Activated T-helper 17 cell treated with anti-CD3 and anti-CD28 coated beads, Interleukin-2, amount 50 U/mL, for 72 hours (primary cell): ENCODE measurements around the gene C13orf42. TPM values are rescaled to one million over a fixed set of nuclear protein-coding genes. Genes with fewer than 3 reads are reported as not detected.

Experiments
- ATAC-seq: fragments of 150-1000 bp; cut with Tn5 transposase; replicated peaks from 2 replicates; pipeline ENCODE4 v1.10.0; 2021; ENCODE audit warnings: mild to moderate bottlenecking, moderate library complexity
- H3K27ac Mint-ChIP-seq: one replicate; pipeline ENCODE4 v1.8.0; 2022; ENCODE audit warnings: mixed read lengths
- H3K27me3 Mint-ChIP-seq: one replicate; pipeline ENCODE4 v1.8.0; 2022; ENCODE audit warnings: mixed read lengths
- H3K36me3 Mint-ChIP-seq: one replicate; pipeline ENCODE4 v1.8.0; 2022; ENCODE audit warnings: low read depth, mild to moderate bottlenecking, mixed read lengths
- H3K4me1 Mint-ChIP-seq: one replicate; pipeline ENCODE4 v1.8.0; 2022; ENCODE audit warnings: mixed read lengths
- H3K4me3 Mint-ChIP-seq: one replicate; pipeline ENCODE4 v1.8.0; 2022; ENCODE audit warnings: mild to moderate bottlenecking, mixed read lengths
- H3K9me3 Mint-ChIP-seq: one replicate; pipeline ENCODE4 v1.8.0; 2022; ENCODE audit warnings: mixed read lengths
- total RNA-seq, 2 donors: library from RNA; stranded (reverse); gene quantifications; one replicate each; pipeline ENCODE4 v1.2.3, GENCODE V29; 2022

C13orf42 gene
- total RNA-seq, 2 donors from 2014 or later = not detected

DNA sequence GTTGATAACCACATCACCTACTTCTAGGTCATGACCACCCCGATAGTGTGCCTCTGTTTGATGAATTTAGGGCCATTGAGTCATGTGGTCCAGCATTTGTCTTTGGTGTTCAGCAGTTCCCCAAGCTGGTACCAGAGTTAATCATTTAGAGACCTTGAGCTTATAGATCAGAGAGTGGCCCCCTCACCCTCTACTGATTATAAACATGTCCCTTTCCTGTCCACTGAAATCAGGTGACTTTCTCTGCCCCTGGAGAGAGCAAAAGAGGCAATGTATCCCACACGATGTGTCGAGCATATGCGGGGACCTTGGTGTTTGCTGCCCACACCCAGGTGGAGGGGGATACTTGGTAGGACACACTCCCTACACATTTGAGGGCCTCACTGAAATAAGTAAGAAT is 46.3 kb downstream of the C13orf42 start:
- Mint-ChIP-seq H3K4me3 (no peak overlapping the region), H3K27ac (no peak overlapping the region), H3K9me3 (no peaks in the 10 kb centered on the region), H3K4me1 (no peaks in the 10 kb centered on the region), H3K36me3 (no peaks in the 10 kb centered on the region), H3K27me3 (peaks cover 16% of the 10 kb centered on the region)
- no peak for ATAC-seq

DNA sequence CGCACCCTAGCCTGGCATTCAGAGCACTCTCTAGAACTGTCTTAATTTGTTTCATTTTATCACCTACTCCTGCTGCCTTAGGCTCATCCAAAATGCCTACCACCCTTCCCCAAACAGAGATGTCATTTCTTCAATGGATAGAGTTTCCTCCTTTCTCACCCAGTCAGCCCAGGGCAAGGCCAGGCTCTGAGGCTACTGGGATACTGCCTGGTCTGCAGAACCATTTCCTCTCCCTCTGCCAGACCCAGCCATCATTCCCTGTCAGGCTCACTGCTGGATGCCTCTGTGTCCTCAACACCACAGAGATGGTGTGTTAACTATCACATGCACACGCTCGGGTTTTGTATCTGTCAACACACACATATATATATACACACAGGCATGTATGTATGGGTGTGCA is 47.2 kb downstream of the C13orf42 start:
- no peak overlapping the region for H3K27ac Mint-ChIP-seq
- no peaks in the 10 kb centered on the region for H3K9me3 Mint-ChIP-seq
- no peaks in the 10 kb centered on the region for H3K4me1 Mint-ChIP-seq
- no peak overlapping the region for H3K4me3 Mint-ChIP-seq
- ATAC-seq = no peak
- H3K27me3 Mint-ChIP-seq = peaks cover 16% of the 10 kb centered on the region
- H3K36me3 Mint-ChIP-seq = no peaks in the 10 kb centered on the region

DNA sequence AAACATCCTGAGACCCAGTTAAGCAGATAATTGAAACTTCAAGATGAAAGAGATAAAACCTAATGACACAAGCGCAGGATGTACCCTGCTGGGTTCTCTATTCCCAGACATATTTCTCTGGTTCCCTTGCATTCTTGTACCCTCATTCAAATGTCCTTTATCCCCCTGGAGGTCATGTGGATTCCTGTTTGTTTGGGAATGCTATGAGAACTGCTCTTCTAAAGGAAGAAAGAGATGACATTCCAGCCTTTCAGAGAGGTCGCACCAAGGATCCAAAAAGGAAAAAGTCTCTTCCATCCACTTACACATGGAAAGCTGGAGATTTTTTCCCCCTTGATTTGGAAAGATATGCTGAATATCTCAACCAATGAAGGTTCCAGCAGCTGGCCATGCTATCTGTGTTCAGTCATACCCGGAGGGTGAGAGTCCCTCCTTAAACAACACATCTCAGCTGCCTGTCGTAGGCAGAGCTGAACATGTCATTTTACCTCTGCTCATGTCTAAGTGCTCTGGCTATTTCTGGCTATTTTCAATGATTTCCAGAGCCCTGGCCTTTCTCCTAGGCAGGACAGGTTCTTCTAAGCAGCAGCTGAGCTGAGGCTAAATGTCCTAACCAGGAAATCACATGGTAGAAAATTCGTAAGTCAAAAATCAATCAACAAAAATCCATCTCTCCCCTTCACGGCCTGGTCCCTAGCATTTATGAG is 52.5 kb downstream of the C13orf42 start:
- H3K4me1 Mint-ChIP-seq = no peaks in the 10 kb centered on the region
- H3K27me3 Mint-ChIP-seq = peaks cover 3% of the 10 kb centered on the region
- H3K36me3 Mint-ChIP-seq = no peaks in the 10 kb centered on the region
- ATAC-seq = no peak
- no peak overlapping the region for H3K27ac Mint-ChIP-seq
- H3K9me3 Mint-ChIP-seq = no peaks in the 10 kb centered on the region
- no peak overlapping the region for H3K4me3 Mint-ChIP-seq

DNA sequence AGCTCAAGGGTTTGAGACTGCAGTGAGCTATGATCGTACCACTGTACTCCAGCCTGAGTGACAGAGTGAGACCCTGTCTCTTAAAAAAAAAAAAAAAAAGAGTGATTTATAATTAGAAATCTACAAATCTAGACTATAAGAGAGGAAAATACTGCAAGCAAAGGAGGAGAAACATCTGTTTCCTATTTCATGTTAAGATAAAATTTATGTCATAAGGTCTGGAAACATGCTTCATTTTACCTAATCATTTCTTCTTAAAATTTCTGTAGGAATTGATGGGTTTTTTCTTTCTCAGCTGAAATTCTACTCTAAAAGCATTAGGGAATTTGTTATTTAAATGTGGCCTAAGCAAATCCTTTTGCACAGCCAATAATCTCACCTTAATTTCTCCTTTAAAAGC is 53.2 kb downstream of the C13orf42 start:
- Mint-ChIP-seq H3K27me3 (peaks cover 3% of the 10 kb centered on the region), H3K4me3 (no peak overlapping the region), H3K4me1 (no peaks in the 10 kb centered on the region), H3K27ac (no peak overlapping the region), H3K36me3 (no peaks in the 10 kb centered on the region), H3K9me3 (no peaks in the 10 kb centered on the region)
- ATAC-seq = no peak

DNA sequence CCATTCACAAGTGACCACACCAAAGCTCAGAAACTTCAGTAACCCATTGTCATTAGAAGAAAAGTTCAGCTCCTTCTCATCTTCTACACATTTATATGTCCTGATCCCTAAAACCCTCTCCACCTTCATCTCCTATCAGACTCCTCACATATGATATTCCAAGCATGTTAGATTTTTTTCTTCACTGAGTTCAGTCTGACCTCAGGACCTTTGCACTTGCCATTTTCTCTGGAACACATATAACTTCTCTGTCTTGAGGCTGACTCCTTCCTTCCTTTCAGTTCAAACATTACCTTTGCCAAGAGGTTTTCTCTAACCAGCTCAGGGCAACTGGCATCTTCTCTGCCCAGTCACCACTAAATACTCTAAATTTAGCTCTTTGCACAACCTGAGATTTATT is 54.1 kb downstream of the C13orf42 start:
- H3K4me3 Mint-ChIP-seq = no peak overlapping the region
- no peak overlapping the region for H3K27ac Mint-ChIP-seq
- no peaks in the 10 kb centered on the region for H3K27me3 Mint-ChIP-seq
- no peaks in the 10 kb centered on the region for H3K36me3 Mint-ChIP-seq
- H3K4me1 Mint-ChIP-seq = no peaks in the 10 kb centered on the region
- ATAC-seq = no peak
- H3K9me3 Mint-ChIP-seq = no peaks in the 10 kb centered on the region

DNA sequence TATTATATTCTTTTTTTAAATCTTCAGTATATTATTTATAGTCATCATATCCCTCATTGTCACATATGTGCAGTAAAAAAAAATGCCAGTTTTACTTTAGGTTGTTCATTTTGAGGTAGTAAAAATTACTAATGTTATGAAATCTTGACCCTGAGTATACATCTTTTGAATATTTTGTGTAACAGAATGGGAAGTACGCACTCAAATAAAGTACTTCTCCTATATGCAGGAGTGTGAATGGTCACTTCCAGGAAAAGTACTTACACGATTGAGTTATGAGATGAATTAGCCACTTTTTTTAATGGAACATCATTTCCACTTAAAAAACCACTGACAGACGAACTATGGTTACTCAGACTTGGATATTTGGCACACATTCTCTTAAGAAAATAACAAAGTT is 58.5 kb downstream of the C13orf42 start:
- Mint-ChIP-seq H3K36me3 (no peaks in the 10 kb centered on the region), H3K27ac (no peak overlapping the region), H3K9me3 (no peaks in the 10 kb centered on the region), H3K4me1 (no peaks in the 10 kb centered on the region), H3K27me3 (peaks cover 4% of the 10 kb centered on the region), H3K4me3 (no peak overlapping the region)
- no peak for ATAC-seq

DNA sequence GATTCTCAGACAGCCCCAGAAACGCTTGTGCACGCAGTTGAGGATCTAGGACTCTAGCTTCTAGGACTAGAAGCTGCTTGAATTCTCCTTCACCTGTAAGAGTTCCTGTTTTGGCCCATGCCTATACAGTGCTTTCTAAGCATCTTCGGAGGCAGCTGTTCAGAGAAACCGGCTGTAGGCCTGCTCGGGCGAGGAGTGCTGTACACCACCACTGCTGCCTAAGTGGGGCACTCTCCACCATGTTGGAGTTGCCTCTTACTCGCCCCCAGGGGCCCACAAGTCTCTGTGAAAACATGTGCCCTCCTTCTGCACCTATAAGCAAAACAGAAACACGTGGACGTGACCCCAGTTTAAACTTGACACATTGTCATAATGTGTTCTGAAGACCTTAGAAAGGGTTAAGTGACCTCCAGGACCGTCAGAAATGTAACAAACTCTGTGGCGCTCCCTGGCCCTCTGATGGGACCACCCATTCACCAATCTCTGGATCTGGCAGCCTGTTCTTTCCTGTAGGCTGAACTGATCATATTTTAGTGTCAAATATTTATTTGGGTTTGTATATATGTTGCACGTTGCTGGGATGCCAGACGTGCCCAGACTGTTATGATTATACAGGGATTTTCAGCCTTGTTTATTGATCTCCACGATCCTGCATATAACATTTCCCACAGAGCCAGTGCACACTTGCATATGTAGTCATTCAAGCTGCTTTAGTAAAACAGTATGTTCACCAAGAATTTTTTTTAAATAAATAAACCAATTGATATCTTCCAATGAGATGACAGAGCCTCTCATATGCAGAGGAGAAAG is 60.8 kb downstream of the C13orf42 start:
- peaks cover 4% of the 10 kb centered on the region for H3K27me3 Mint-ChIP-seq
- no peaks in the 10 kb centered on the region for H3K9me3 Mint-ChIP-seq
- ATAC-seq = no peak
- H3K27ac Mint-ChIP-seq = no peak overlapping the region
- H3K36me3 Mint-ChIP-seq = no peaks in the 10 kb centered on the region
- no peak overlapping the region for H3K4me3 Mint-ChIP-seq
- H3K4me1 Mint-ChIP-seq = no peaks in the 10 kb centered on the region

DNA sequence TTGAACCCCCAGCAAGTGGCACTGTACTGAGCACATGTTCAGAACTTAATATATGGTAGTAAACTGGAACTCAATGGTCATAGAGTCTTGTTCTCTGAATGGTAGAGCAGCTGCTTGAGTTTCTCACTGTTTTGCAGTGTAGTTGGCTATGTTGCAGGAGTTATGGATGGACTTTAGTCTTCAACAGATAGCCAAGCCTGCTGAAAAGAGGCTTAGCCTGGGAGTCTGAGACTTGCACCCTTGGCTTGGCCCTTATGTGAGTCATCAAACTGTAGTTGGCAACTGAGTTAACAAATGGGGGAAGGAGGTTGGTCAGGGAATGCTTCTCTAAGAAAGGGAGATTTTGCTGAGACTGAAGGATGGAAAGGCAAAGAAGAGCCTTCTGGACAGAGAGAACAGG is 62.5 kb downstream of the C13orf42 start:
- Mint-ChIP-seq H3K9me3 (no peaks in the 10 kb centered on the region), H3K4me3 (no peak overlapping the region), H3K27ac (no peak overlapping the region), H3K4me1 (no peaks in the 10 kb centered on the region), H3K27me3 (peaks cover 4% of the 10 kb centered on the region), H3K36me3 (no peaks in the 10 kb centered on the region)
- no peak for ATAC-seq

DNA sequence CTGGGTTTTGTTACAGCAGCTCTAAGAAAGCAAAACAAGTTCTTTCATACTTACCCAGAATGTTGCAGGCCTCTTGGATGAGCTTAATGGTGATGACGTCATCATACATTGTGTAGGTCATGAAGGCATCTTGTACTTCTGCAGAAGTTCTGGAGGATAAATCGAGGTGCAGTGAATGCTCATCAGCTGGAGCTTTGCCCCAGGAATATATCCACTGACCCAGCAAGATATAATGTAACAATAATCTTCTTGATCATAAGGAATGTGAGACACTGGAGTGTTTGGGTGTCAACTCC is 63.0 kb downstream of the C13orf42 start:
- no peak for ATAC-seq
- no peaks in the 10 kb centered on the region for H3K9me3 Mint-ChIP-seq
- H3K4me3 Mint-ChIP-seq = no peak overlapping the region
- no peaks in the 10 kb centered on the region for H3K36me3 Mint-ChIP-seq
- peaks cover 4% of the 10 kb centered on the region for H3K27me3 Mint-ChIP-seq
- no peaks in the 10 kb centered on the region for H3K4me1 Mint-ChIP-seq
- H3K27ac Mint-ChIP-seq = no peak overlapping the region

DNA sequence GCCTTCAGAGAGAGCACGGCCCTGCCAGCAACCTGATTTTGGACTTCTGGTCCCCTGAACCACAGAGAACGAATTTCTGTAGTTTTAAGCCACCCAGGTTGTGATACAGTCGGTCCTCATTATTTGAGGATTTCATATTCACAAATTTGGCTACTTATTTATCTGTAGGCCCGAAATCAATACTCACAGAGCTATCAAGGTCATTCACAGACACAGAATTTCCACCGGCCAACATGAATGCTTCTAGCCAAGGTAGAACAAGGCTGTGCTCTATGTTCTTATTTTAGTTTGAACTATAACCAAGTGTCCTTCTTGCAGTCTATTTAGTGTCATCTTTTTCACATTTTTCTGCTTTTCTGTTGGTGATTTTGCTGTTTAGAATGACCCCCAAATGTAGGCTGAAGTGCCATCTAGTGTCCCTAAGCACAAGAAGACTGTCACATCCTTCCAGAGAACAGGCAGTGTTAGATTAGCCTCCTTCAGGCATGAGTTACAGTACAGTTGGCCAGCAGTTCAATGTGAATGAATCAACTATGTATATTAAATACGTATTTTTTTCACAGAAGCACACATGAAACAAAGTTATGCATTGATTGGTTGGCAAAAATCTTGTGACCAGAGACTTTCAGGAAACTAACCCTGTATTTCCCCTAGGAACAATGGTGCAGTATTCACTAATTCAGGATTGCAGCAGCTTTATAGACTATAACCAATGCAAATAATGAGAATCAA is 63.5 kb downstream of the C13orf42 start:
- Mint-ChIP-seq H3K4me1 (no peaks in the 10 kb centered on the region), H3K27me3 (peaks cover 4% of the 10 kb centered on the region), H3K36me3 (no peaks in the 10 kb centered on the region), H3K9me3 (no peaks in the 10 kb centered on the region), H3K4me3 (no peak overlapping the region), H3K27ac (no peak overlapping the region)
- no peak for ATAC-seq

DNA sequence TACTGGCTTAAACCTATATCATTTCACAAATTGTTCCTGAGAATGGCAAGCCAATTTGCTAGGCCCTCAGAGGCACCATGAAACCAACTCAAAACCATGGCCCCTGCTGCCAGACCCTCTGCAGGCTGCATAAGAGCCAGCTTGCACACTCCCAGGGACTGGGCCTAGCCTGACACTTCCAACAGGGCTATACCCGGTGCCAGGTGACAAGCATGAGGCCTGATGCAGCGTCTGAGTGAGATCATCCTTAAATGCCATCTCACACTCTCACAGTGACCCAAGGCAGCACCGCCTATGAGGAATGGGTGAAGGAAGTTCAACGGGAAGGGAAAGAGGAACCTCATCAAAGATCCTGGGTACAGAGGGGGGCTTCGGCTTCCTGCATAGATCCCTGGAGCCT is 65.6 kb downstream of the C13orf42 start:
- no peak overlapping the region for H3K4me3 Mint-ChIP-seq
- H3K4me1 Mint-ChIP-seq = no peaks in the 10 kb centered on the region
- no peak for ATAC-seq
- H3K36me3 Mint-ChIP-seq = no peaks in the 10 kb centered on the region
- H3K9me3 Mint-ChIP-seq = no peaks in the 10 kb centered on the region
- no peak overlapping the region for H3K27ac Mint-ChIP-seq
- peaks cover 4% of the 10 kb centered on the region for H3K27me3 Mint-ChIP-seq

DNA sequence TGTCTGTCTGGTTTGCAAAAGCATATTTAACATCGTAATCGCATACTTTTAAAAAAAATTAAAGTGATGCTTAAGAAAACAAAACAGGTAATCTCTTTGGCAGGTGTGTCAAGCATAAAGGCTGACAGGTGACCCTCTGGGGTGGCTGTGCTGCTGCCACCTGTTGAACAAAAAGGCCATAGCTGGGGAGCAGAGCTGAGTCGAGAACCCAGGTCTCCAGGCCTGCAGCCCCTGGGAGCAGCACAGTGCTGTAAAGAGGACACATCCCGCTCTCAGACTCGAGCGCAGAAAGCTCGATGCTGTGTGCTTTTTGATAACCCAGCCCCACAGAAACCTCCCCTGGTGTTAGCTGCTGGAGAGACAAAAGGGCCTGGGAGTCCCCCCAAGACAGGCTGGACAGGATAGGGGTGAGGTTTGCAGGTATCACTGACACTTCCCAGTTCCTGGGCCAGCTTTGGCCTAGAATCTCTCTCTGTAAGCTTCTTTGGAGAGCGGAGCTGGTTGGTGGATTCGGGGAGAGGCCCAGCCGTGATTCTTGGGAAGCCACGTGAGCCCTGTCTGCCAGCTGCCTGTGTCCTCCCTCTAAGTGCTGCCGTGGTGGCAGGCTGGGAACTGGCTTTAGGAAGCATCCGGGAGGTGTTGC is 66.9 kb downstream of the C13orf42 start:
- H3K9me3 Mint-ChIP-seq = no peaks in the 10 kb centered on the region
- no peak overlapping the region for H3K4me3 Mint-ChIP-seq
- no peaks in the 10 kb centered on the region for H3K4me1 Mint-ChIP-seq
- H3K36me3 Mint-ChIP-seq = no peaks in the 10 kb centered on the region
- H3K27ac Mint-ChIP-seq = no peak overlapping the region
- no peaks in the 10 kb centered on the region for H3K27me3 Mint-ChIP-seq
- ATAC-seq = no peak

DNA sequence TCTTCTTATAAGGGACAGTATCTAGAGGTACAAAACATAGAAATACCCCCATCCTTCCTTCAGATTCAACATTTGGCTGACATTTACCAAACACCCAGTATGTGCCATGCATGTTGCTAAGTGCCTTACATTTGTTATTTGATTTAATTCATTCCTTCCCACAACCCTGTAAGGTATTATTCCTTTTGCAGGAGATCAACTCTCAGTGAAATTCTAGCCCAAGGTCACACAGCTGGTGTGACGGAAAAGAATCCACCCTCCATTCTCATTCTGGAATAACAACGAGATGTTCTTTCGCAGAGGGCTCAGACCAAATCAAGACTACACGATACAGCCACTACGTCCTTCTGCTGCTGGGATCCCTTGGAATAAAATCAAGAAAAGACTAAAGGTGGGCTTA is 67.8 kb downstream of the C13orf42 start:
- H3K9me3 Mint-ChIP-seq = no peaks in the 10 kb centered on the region
- ATAC-seq = no peak
- H3K27ac Mint-ChIP-seq = no peak overlapping the region
- H3K4me1 Mint-ChIP-seq = no peaks in the 10 kb centered on the region
- H3K27me3 Mint-ChIP-seq = no peaks in the 10 kb centered on the region
- no peaks in the 10 kb centered on the region for H3K36me3 Mint-ChIP-seq
- H3K4me3 Mint-ChIP-seq = no peak overlapping the region

DNA sequence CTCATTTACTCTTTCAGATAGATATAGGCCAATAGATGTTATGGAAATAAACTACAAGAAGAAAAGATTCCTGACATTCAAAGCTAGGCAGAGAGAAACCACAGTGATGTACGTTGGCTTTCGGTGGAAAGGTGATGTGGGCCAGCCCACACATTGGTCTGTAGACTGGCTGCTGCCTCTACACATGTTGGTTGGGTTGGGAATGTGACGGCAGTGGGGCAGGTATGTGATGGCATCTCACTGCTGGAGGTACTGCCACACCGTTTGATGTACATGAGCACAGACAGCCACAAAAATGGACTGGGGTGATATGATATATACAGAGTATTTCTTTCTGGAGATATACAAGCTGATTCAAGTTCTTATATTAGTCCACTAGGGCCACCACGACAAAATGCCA is 69.4 kb downstream of the C13orf42 start:
- H3K4me1 Mint-ChIP-seq = no peaks in the 10 kb centered on the region

DNA sequence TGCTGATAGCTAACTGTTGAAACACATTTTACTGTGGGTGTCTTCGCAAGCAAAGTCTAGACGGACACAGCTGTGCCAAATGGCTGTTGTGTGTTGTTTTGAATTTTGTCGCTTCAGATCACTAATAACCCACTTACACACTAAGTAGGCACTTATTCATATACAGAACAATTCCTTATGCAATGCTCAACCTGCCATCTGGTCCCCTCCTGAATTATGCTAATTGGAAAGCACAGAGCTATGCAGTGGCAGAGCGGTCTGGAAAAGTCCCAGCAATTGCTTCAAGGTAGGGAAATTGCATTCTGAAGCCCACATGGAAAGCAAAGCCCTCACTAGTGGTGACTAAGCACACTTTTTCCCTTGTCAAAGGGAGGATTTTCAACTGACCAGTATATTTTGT is 69.9 kb downstream of the C13orf42 start:
- ATAC-seq = no peak
- Mint-ChIP-seq H3K27me3 (no peaks in the 10 kb centered on the region), H3K4me1 (no peaks in the 10 kb centered on the region), H3K9me3 (no peaks in the 10 kb centered on the region), H3K4me3 (no peak overlapping the region), H3K27ac (no peak overlapping the region), H3K36me3 (no peaks in the 10 kb centered on the region)

More for the DNA sequence above, 69.4 kb downstream of the C13orf42 start:
- Mint-ChIP-seq H3K36me3 (no peaks in the 10 kb centered on the region), H3K9me3 (no peaks in the 10 kb centered on the region), H3K27me3 (no peaks in the 10 kb centered on the region), H3K4me3 (no peak overlapping the region), H3K27ac (no peak overlapping the region)
- ATAC-seq = no peak
